Transverse colon (tissue), 4 donors: Measurements from ENCODE around the gene CACNA1G. TPM values are rescaled to one million over a fixed set of nuclear protein-coding genes. Genes with fewer than 3 reads are reported as not detected.

Source experiments
- DNase-seq: peaks from one replicate; pipeline ENCODE4 v3.0.0-alpha.2; 2019
- H3K27ac ChIP-seq, 4 donors: fragments of 200-600 bp; sonication (generic); 2 replicates each; pipeline ENCODE4 v1.5.1; 2016 to 2018; ENCODE audit warnings: inconsistent platforms in 4 of 4
- H3K27me3 ChIP-seq: fragments of 200-600 bp; sonication (generic); 2 replicates; pipeline ENCODE4 v1.5.1; 2017; ENCODE audit warnings: inconsistent platforms
- H3K36me3 ChIP-seq, 4 donors: fragments of 200-600 bp; sonication (generic); 2 replicates each; pipeline ENCODE4 v1.5.1; 2017 to 2019; ENCODE audit warnings: inconsistent platforms in 4 of 4
- H3K4me1 ChIP-seq, 4 donors: fragments of 200-600 bp; sonication (generic); 2 replicates each; pipeline ENCODE4 v1.5.1; 2017 to 2020; ENCODE audit warnings: inconsistent platforms in 4 of 4
- H3K4me3 ChIP-seq, 4 donors: fragments of 200-600 bp; sonication (generic); 1 replicate in 1 of 4; 2 replicates in 3 of 4; pipeline versions ENCODE4 v1.5.1 to v1.6.1; 2017 to 2019; ENCODE audit warnings: inconsistent platforms in 4 of 4
- H3K9me3 ChIP-seq, 2 donors: fragments of 200-600 bp; sonication (generic); 2 replicates each; pipeline ENCODE4 v1.5.1; 2017 to 2019; ENCODE audit warnings: inconsistent platforms in 2 of 2
- EP300 ChIP-seq: sonication (generic); formaldehyde crosslinking; IDR thresholded peaks from one replicate; pipeline ENCODE4 v1.6.1; 2017; ENCODE audit warnings: antibody characterized with exemption, low read depth
- POLR2A ChIP-seq: fragments of 450-650 bp; IDR thresholded peaks from one replicate; pipeline ENCODE4 v1.6.1; 2016; ENCODE audit warnings: antibody characterized with exemption, mild to moderate bottlenecking, moderate library complexity
- POLR2AphosphoS5 ChIP-seq, 3 donors: sonication (generic); formaldehyde crosslinking; IDR thresholded peaks; one replicate each; pipeline ENCODE4 v1.6.1; 2016; ENCODE audit warnings: antibody characterized with exemption in 3 of 3
- WGBS, 2 donors: methylation state at CpG; one replicate each; pipeline ENCODE4 v1.1.5; 2018; ENCODE audit warnings: low coverage in 1 of 2; 5-methylcytosine and 5-hydroxymethylcytosine counted together
- in situ Hi-C, 4 donors: fragments of 200-750 bp; cut with MboI; loops; one replicate each; pipeline versions ENCODE4 v1.15.0 to v1.15.1; 2017; ENCODE audit warnings: low sequenced_read_pairs in 3 of 4, low pct_ligation_motif_present in 1 of 4, low pct_unique_long_range_greater_than_20kb in 1 of 4
- intact Hi-C: fragments of 100-400 bp; cut with DNase I; formaldehyde crosslinking; loops from one replicate; pipeline ENCODE4 v1.15.1; 2023; ENCODE audit warnings: low total_unique reads
- total RNA-seq, 4 donors: library from RNA; depleted of rRNA; stranded (reverse); fragments of >200 nt; gene quantifications; one replicate each; pipeline ENCODE4 v1.1.0, GENCODE V29; 2016
- TF ChIP-seq, protein P1 (sequence below), 5 experiments: fragments of 200-600 bp in 3 of 5; fragments of 450-650 bp in 2 of 5; sonication (generic) in 3 of 5; IDR thresholded peaks; 1 replicate in 2 of 5; 2 replicates in 3 of 5; pipeline ENCODE4 v1.5.1; 2016 to 2017; ENCODE audit warnings: antibody characterized with exemption in 5 of 5, inconsistent platforms in 3 of 5, mild to moderate bottlenecking in 2 of 5, moderate library complexity in 1 of 5

Gene CACNA1G
- total RNA-seq, 4 donors from 2014 or later: 0.14 TPM; not detected in 3

DNA sequence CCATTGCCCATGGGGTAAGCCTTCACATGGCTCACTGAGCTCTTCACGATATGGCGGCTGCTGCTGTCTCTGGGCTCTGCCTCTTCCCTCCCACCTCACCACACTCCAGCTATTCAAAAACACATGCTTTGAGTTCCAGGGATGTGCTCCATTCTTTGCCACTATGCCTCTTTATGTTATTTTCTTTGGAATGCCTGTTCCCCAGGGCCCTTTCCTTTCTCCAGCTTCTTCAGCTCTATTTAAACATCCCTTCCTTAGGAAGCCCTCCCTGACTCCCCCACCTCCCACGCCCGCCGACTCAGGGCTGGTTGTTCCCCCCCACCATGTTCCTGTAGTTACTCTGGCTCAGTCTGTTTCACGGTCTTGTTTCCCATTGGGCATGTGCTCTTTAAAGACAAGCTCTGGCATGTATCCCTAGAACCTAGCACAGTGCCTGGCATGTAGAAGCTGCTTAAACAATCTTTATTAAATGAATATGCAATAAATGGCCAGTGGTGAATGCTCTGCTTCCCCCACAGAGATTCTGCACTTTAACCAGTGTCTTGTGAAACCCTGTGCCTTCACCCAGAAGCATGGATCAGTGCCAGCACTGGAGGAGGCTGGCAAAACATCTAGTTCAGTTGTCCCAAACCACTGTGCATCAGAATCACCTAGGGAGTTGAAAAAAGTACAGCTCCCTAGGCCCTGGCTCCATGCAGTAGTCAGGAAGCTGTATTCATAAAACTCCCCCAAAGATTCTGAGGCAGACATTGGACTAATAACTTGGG lies 45.4 kb upstream of the CACNA1G start:
- no peak for DNase-seq
- TF ChIP-seq POLR2AphosphoS5 (IDR thresholded peaks at IDR 0.05): no peak
- TF ChIP-seq, protein P1, sequence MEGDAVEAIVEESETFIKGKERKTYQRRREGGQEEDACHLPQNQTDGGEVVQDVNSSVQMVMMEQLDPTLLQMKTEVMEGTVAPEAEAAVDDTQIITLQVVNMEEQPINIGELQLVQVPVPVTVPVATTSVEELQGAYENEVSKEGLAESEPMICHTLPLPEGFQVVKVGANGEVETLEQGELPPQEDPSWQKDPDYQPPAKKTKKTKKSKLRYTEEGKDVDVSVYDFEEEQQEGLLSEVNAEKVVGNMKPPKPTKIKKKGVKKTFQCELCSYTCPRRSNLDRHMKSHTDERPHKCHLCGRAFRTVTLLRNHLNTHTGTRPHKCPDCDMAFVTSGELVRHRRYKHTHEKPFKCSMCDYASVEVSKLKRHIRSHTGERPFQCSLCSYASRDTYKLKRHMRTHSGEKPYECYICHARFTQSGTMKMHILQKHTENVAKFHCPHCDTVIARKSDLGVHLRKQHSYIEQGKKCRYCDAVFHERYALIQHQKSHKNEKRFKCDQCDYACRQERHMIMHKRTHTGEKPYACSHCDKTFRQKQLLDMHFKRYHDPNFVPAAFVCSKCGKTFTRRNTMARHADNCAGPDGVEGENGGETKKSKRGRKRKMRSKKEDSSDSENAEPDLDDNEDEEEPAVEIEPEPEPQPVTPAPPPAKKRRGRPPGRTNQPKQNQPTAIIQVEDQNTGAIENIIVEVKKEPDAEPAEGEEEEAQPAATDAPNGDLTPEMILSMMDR (IDR thresholded peaks at IDR 0.05): no peak
- TF ChIP-seq POLR2A: no peak
- TF ChIP-seq EP300: no peak
- Histone ChIP-seq H3K4me3 (no peak overlapping the region), H3K9me3 (no peaks in the 10 kb centered on the region), H3K4me1 (peaks cover 0 to 22% (median 2%) of the 10 kb centered on the region in 4 donors), H3K36me3 (no peaks in the 10 kb centered on the region), H3K27me3 (no peaks in the 10 kb centered on the region), H3K27ac (peak overlapping the region in 1 of 4 donors; percentile 32)
- in situ Hi-C loops (no loop called here), intact Hi-C loops (no loop called here)
- WGBS, 2 donors: 79% methylated on average over 6 of the region's 6 CpGs; no CpG with 5 or more reads in 1 of the 2 donors

DNA sequence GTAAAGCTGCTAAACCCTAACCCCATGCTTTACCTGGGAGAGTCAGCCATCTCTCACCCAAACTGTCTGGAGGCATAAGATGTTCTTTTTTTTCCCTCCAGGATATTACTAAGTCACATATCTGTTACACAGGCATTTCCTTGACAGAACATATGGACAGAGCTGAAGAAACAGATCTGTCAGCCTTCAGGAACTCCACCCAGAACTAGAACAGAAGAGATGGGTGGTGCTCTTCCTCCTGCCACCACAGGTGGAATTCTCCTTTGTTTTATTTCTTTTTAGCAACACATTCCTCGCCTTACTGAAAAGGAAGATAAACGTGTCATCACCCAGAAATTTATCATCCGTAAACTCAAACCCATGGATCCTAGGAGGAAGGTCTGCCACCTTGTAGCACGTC lies 43.5 kb upstream of the CACNA1G start:
- in situ Hi-C loops (no loop called here), intact Hi-C loops (no loop called here)
- peaks cover 0 to 22% (median 2%) of the 10 kb centered on the region in 4 donors for H3K4me1 ChIP-seq
- H3K9me3 ChIP-seq: no peaks in the 10 kb centered on the region
- TF ChIP-seq POLR2AphosphoS5 (IDR thresholded peaks at IDR 0.05): no peak
- TF ChIP-seq, protein P1 (IDR thresholded peaks at IDR 0.05): peak in 1 of 5 experiments; percentile 10
- TF ChIP-seq POLR2A: no peak
- no peak overlapping the region for H3K4me3 ChIP-seq
- H3K27ac ChIP-seq: peak overlapping the region in 2 of 4 donors; percentile 26 to 32
- WGBS, 2 donors: 57 to 72% methylated on average over 1 to 4 of the region's 4 CpGs
- H3K27me3 ChIP-seq: no peaks in the 10 kb centered on the region
- H3K36me3 ChIP-seq: no peaks in the 10 kb centered on the region
- no peak for DNase-seq

DNA sequence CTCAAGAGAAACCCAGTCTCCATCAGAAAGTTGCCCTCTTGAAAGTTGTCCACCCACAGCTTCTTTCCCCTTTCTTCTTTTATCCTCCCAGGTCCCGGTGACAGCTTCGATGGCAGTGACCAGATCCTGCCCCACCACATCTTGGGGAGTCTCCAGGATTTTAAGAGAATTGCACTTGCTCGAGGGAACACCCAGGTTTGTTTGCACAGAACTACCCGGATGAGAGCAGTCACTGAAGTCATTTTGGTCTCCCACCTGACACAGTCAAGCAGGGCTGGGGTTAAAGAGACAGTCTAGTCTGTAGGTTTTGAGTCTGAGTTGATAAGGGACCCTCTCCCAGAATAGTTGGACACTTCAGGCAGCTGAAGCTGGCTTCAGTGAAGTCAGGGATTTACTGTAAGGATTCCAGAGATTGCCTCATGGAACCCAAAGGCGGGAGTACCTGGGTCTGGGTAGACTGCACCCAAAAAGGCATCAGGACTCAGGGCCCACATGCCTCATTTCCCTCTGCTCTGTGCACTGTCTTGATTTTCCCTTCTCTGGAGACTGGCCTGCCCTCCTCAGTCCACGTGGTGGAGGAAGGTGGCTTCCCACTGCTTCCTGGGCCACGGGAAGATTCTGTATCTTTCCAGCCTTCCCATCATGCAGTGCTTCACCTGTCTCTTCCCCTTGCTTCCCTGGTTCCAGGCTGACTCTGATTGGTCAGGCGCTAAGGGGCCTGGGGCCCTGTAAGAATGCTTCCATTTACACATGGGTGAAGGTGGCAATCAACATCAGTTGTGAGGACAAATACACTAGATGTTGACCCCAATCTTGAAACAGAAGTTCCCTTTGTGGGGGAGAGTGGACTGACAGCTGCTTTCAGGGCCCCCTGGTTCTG lies 42.8 kb upstream of the CACNA1G start:
- Histone ChIP-seq H3K27me3 (no peaks in the 10 kb centered on the region), H3K4me3 (no peak overlapping the region), H3K4me1 (peaks cover 0 to 18% (median under 1%) of the 10 kb centered on the region in 4 donors), H3K36me3 (no peaks in the 10 kb centered on the region), H3K9me3 (no peaks in the 10 kb centered on the region), H3K27ac (peak overlapping the region in 2 of 4 donors; percentile 26 to 37)
- 71% methylated on average over 8 of the region's 8 CpGs; no CpG with 5 or more reads in 1 of the 2 donors for WGBS, 2 donors
- DNase-seq: no peak
- TF ChIP-seq, protein P1 (IDR thresholded peaks at IDR 0.05): no peak
- intact Hi-C loops (no loop called here), in situ Hi-C loops (no loop called here)

DNA sequence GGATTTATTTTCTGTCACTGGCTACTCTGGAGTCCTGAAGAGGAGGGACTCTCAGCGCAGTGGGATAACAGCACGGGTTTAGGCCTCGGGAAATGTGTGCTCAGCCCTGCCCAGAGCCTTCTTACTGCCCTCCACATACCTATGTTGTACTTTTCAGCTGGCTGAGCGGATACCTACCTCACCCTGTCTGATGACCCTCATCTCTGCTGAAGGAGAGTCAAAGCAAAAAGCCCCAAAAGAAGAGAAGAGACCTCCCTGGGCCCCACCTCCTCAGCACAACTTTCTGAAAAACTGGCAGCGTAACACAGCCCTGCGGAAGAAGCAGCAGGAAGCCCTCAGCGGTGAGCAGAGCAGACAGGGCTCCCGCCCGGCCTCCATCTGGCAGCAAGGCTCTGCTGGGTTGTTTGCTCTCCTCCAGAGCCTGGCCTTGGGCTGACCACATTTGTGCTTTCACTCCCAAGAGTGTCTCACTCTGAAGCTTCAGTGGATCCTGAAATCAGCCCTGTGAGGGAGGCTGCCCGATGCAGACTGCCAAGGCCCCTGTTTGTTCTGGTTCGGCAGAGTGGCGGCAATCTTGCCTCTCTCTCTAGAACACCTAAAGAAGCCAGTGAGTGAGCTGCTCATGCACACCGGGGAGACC lies 42.0 kb upstream of the CACNA1G start:
- Histone ChIP-seq H3K4me3 (no peak overlapping the region), H3K9me3 (no peaks in the 10 kb centered on the region), H3K36me3 (no peaks in the 10 kb centered on the region), H3K27me3 (no peaks in the 10 kb centered on the region), H3K27ac (peak overlapping the region in 3 of 4 donors; percentile 14 to 37 (median 22)), H3K4me1 (peaks cover 0 to 18% (median 0%) of the 10 kb centered on the region in 4 donors)
- intact Hi-C loops (no loop called here), in situ Hi-C loops (no loop called here)
- no peak for DNase-seq
- TF ChIP-seq EP300: no peak
- TF ChIP-seq, protein P1 (IDR thresholded peaks at IDR 0.05): no peak
- no peak for TF ChIP-seq POLR2AphosphoS5 (IDR thresholded peaks at IDR 0.05)
- no peak for TF ChIP-seq POLR2A
- 87% methylated on average over 13 of the region's 13 CpGs; no CpG with 5 or more reads in 1 of the 2 donors for WGBS, 2 donors
